ENCODE data around the gene LMTK3.

Gene LMTK3

DNA sequence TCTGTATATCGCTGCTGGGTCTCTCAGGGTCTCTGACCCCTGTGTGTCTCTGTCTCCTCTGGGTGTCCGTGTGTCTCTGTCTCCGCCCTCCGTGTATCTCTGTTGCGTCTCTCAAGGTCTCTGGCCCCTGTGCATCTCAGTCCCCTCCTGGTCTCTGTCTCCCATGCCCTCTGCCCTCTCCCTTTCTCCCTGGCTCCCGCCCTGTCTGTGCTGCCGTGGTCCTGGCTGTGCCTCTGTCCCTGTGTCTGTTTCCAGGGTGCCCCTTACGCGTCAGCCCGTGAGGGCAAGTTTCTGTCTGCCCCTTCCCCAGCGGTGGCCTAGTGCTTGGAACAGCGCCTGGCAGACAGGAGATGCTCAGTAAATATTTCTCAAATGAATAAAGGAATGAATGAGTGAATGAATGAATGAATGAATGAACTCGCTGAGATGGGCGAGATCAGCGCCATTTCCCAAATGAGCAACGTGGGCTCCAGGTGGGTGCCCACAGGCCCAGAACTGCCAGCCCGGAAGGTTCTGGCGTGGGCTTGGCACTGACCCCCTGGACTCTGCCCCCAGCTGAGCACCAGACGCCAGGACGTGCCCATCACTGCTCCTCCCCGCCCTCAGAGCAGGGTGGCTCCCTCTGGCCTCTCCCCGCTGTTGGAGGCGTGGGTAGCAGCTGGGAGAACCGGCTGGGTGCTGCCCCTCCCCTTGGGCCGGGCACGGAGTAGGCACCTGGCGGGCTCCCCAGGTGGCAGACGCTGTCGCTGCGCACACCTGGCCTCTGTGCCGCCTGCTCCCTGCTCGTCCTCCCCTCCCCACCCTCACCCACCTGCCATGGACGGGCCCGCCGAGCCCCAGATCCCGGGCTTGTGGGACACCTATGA lies 40.0 kb upstream of the LMTK3 start, which contains the start of gene SULT2B1 (continued):
- no peak for TF ChIP-seq ZNF70 (CRISPR knock-in tag; IDR thresholded peaks at IDR 0.05)

DNA sequence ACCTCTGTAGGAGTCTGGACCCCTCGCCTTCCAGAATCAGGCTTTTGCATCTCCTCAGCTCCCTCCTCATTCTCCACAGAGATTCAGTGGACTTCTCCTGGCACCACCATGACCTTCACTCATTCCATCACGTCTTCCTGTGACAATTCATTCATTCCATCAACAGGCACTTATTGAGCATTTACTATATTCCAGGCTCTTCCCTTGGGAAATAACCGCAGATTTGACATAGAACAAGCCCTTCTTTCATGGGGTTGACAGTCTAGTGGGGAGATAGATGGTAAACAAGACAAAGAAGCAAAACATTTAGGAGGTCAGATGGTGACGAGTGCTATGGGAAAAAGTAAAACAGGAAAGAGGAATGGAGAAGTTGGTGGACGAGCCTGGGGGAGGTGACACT lies 37.7 kb upstream of the LMTK3 start:
- TF ChIP-seq ZNF70 (CRISPR knock-in tag; IDR thresholded peaks at IDR 0.05) (no peak), TCF4 (CRISPR knock-in tag; IDR thresholded peaks at IDR 0.05; ENCODE audit: borderline replicate concordance) (no peak), ZFP30 (CRISPR knock-in tag; IDR thresholded peaks at IDR 0.05) (no peak), BACH2 (CRISPR knock-in tag; IDR thresholded peaks at IDR 0.05; ENCODE audit: borderline replicate concordance) (no peak), PPARA (CRISPR knock-in tag; IDR thresholded peaks at IDR 0.05; ENCODE audit: borderline replicate concordance) (no peak)
- TF ChIP-seq, protein P1, sequence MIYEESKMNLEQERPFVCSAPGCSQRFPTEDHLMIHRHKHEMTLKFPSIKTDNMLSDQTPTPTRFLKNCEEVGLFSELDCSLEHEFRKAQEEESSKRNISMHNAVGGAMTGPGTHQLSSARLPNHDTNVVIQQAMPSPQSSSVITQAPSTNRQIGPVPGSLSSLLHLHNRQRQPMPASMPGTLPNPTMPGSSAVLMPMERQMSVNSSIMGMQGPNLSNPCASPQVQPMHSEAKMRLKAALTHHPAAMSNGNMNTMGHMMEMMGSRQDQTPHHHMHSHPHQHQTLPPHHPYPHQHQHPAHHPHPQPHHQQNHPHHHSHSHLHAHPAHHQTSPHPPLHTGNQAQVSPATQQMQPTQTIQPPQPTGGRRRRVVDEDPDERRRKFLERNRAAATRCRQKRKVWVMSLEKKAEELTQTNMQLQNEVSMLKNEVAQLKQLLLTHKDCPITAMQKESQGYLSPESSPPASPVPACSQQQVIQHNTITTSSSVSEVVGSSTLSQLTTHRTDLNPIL (CRISPR knock-in tag; IDR thresholded peaks at IDR 0.05; ENCODE audit: low read depth): no peak
- no peak for ATAC-seq

GRCh38 chr19:48548253-48548911 lies 36.7 kb upstream of the LMTK3 start:
- no peak for ATAC-seq
- TF ChIP-seq ARNTL (CRISPR knock-in tag; IDR thresholded peaks at IDR 0.05; ENCODE audit: borderline replicate concordance, low read depth) (no peak), BACH2 (CRISPR knock-in tag; IDR thresholded peaks at IDR 0.05; ENCODE audit: borderline replicate concordance) (no peak), ZNF565 (CRISPR knock-in tag; conservative IDR thresholded peaks at IDR 0.05; ENCODE audit: low read depth) (no peak), POU6F1 (CRISPR knock-in tag; IDR thresholded peaks at IDR 0.05; ENCODE audit: borderline replicate concordance, low read depth) (no peak), CSRNP3 (CRISPR knock-in tag; IDR thresholded peaks at IDR 0.05) (no peak), ZFP3 (CRISPR knock-in tag; IDR thresholded peaks at IDR 0.05) (no peak), PPARA (CRISPR knock-in tag; IDR thresholded peaks at IDR 0.05; ENCODE audit: borderline replicate concordance) (no peak), RARB (CRISPR knock-in tag; IDR thresholded peaks at IDR 0.05) (no peak), TCF4 (CRISPR knock-in tag; IDR thresholded peaks at IDR 0.05; ENCODE audit: borderline replicate concordance) (no peak), SNAI2 (CRISPR knock-in tag; IDR thresholded peaks at IDR 0.05) (no peak), ZFP30 (CRISPR knock-in tag; IDR thresholded peaks at IDR 0.05) (no peak), ZNF8 (CRISPR knock-in tag; IDR thresholded peaks at IDR 0.05) (no peak), GLIS3 (CRISPR knock-in tag; IDR thresholded peaks at IDR 0.05) (no peak), ZNF70 (CRISPR knock-in tag; IDR thresholded peaks at IDR 0.05) (no peak), CSDC2 (CRISPR knock-in tag; IDR thresholded peaks at IDR 0.05) (no peak), ESRRG (CRISPR knock-in tag; IDR thresholded peaks at IDR 0.05) (no peak), ISL1 (CRISPR knock-in tag; IDR thresholded peaks at IDR 0.05) (no peak), ZC3H10 (CRISPR knock-in tag; IDR thresholded peaks at IDR 0.05) (no peak)
- TF ChIP-seq, protein P1 (CRISPR knock-in tag; IDR thresholded peaks at IDR 0.05; ENCODE audit: low read depth): no peak

DNA sequence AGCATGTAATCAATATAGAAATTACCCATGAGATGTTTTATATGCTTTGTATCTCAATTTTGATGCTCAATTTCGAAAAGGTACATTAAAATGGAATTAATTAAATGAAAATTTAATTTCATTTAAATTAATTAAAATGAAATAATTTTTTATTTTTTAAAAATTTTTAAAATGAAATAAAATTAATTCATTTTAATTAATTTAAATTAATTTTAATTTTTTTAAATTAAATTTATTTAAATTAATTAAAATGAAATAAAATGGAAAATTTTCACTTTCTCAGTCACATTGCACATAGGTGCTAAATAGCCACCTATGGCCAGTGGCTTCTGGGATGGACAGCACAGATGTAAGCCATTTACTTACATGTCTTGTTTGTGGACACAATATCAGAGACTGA lies 36.1 kb upstream of the LMTK3 start:
- no peak for ATAC-seq
- no peak for TF ChIP-seq ZNF70 (CRISPR knock-in tag; IDR thresholded peaks at IDR 0.05)

Measured in SK-N-SH treated with all-trans-retinoic acid at 6 μM for 48 hours (cell line).